ENCODE measurements around the gene MAEA. TPM values are rescaled to one million over a fixed set of nuclear protein-coding genes. Genes with fewer than 3 reads are reported as not detected.

MAEA gene
- total and polyA plus RNA-seq, 9 of the 15 experiments (the other 6 are each of a cell fraction or from before 2014, with no cell fraction given), result 2.1 to 86.5 (median 45.0) TPM

GRCh38 chr4:1366371-1367229 lies 76.9 kb downstream of the MAEA start (continued):
- TF ChIP-seq MGA (IDR thresholded peaks at IDR 0.05) (no peak), CTCFL (IDR thresholded peaks at IDR 0.05; ENCODE audit: borderline replicate concordance, insufficient read depth, low read depth, low read length, poor library complexity, severe bottlenecking) (no peak), DIDO1 (tag; IDR thresholded peaks at IDR 0.05; ENCODE audit: low read depth) (no peak)
